LNCaP clone FGC (cell line): ENCODE data around the gene KCNN3.

Source experiments
- DNase-seq: peaks from one replicate; pipeline ENCODE4 v3.0.0-alpha.2; 2011; ENCODE audit warnings: low read depth
- H3K4me3 ChIP-seq: 2 replicates; pipeline ENCODE4 v1.5.1; 2011; ENCODE audit warnings: mild to moderate bottlenecking, low read depth, low read length, control low read depth
- CTCF ChIP-seq: IDR thresholded peaks from 2 replicates; pipeline ENCODE4 v1.5.1; 2012; ENCODE audit warnings: mild to moderate bottlenecking; ENCODE audit not compliant: control insufficient read depth, insufficient read depth; ENCODE audit errors: extremely low read depth

The KCNN3 gene

GRCh38 chr1:154837034-154837671 lies 32.9 kb downstream of the KCNN3 start:
- H3K4me3 ChIP-seq, result no peak overlapping the region
- DNase-seq, result no peak
- TF ChIP-seq CTCF, result no peak

- DNase-seq, result peak; percentile 52
- no peak overlapping the region for H3K4me3 ChIP-seq
- no peak for TF ChIP-seq CTCF
Observed at GRCh38 chr1:154835531-154836324, 34.4 kb downstream of the KCNN3 start.

- no peak for TF ChIP-seq CTCF
- no peak overlapping the region for H3K4me3 ChIP-seq
- no peak for DNase-seq
Observed at GRCh38 chr1:154833841-154834240, 36.2 kb downstream of the KCNN3 start.

GRCh38 chr1:154833209-154833608 lies 36.9 kb downstream of the KCNN3 start:
- no peak for DNase-seq
- TF ChIP-seq CTCF, result no peak
- H3K4me3 ChIP-seq, result no peak overlapping the region

- no peak for DNase-seq
- no peak for TF ChIP-seq CTCF
- H3K4me3 ChIP-seq, result no peak overlapping the region
Observed at GRCh38 chr1:154832384-154832783, 37.7 kb downstream of the KCNN3 start.

GRCh38 chr1:154831462-154831861 lies 38.6 kb downstream of the KCNN3 start:
- H3K4me3 ChIP-seq, result no peak overlapping the region
- TF ChIP-seq CTCF, result no peak
- DNase-seq, result no peak
